ENCODE data around the gene KDM4E.

DNA sequence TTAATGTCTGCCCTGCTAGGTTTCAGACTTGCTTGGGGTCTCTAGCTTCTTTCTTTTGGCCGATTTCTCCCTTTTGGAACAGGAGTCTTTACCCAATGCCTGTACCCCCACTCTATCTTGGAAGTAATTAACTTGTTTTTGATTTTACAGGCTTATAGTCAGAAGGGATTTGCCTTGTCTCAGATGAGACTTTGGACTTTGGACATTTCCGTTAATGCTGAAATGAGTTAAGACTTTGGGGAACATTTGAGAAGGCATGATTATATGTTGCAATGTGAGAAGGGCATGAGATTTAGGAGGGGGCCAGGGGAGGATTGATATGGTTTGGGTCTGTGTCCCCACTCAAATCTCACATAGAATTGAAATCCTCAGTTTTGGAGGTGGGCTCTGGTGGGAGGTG is 29.3 kb downstream of the KDM4E start:
- no peak for TF ChIP-seq POLR2AphosphoS5 (IDR thresholded peaks at IDR 0.05)
- TF ChIP-seq, protein P1, sequence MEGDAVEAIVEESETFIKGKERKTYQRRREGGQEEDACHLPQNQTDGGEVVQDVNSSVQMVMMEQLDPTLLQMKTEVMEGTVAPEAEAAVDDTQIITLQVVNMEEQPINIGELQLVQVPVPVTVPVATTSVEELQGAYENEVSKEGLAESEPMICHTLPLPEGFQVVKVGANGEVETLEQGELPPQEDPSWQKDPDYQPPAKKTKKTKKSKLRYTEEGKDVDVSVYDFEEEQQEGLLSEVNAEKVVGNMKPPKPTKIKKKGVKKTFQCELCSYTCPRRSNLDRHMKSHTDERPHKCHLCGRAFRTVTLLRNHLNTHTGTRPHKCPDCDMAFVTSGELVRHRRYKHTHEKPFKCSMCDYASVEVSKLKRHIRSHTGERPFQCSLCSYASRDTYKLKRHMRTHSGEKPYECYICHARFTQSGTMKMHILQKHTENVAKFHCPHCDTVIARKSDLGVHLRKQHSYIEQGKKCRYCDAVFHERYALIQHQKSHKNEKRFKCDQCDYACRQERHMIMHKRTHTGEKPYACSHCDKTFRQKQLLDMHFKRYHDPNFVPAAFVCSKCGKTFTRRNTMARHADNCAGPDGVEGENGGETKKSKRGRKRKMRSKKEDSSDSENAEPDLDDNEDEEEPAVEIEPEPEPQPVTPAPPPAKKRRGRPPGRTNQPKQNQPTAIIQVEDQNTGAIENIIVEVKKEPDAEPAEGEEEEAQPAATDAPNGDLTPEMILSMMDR (IDR thresholded peaks at IDR 0.05): no peak

Measured in prostate gland (tissue), 2 donors.